Measurements from ENCODE around the gene DRAM1. TPM values are rescaled to one million over a fixed set of nuclear protein-coding genes. Genes with fewer than 3 reads are reported as not detected.

DRAM1 gene
- total and polyA plus RNA-seq, 2 of the 4 experiments (the other 2 are of a cell fraction), result 20.0 to 27.2 TPM

DNA sequence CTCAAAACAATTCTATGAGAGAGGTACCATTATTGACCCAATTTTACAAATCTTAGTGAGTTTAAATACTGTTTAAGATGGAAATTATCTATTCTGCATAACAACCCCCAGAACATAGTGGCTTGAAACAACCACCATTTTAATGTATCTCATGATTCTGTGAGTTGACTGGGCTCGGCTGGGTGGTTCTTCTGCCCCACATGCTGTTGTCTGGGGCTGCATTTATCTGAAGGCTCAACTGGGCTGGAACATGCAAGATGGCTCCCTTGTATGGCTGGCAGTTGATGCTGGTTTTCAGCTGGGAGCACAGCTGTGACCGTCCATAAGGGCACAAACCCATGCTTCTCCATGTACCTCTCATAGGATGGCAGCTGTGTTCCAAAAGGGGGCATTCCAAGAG, 82.2 kb downstream of the DRAM1 start:
- Histone ChIP-seq H4K8ac (ENCODE audit: low read depth in 2 of 2, low read length in 2 of 2) (no peak overlapping the region), H3K14ac (replicated peaks; ENCODE audit: low read depth, low read length) (no peak overlapping the region), H3K27ac (ENCODE audit: insufficient read depth, low read length) (no peak overlapping the region), H4K5ac (ENCODE audit: low read depth, low read length) (no peak overlapping the region), H4K91ac (ENCODE audit: insufficient read depth, low read depth, low read length) (no peak overlapping the region), H3K18ac (ENCODE audit: low read depth, low read length) (no peak overlapping the region), H3K4me1 (ENCODE audit: control insufficient read depth, insufficient read depth, low read length) (peaks cover 1% of the 10 kb centered on the region; the same call in 1 of the 2 replicates), H3K4me3 (ENCODE audit: insufficient read depth, low read depth, low read length) (no peak overlapping the region), H3K9me1 (ENCODE audit: insufficient read depth, low read length) (no peaks in the 10 kb centered on the region), H3K23ac (ENCODE audit: low read depth, low read length) (no peak overlapping the region), H2AFZ (replicated peaks; ENCODE audit: low read length, poor library complexity) (no peak overlapping the region), H2AK9ac (replicated peaks; ENCODE audit: low read depth, low read length, poor library complexity) (no peak overlapping the region), H3K27me3 (ENCODE audit: control insufficient read depth, insufficient read depth, low read length) (no peaks in the 10 kb centered on the region), H3K4me2 (ENCODE audit: low read depth, low read length) (no peak overlapping the region), H4K20me1 (ENCODE audit: insufficient read depth, low read length) (no peaks in the 10 kb centered on the region), H2BK120ac (ENCODE audit: low read depth, low read length) (no peak overlapping the region), H3K9ac (ENCODE audit: low read depth, low read length) (no peak overlapping the region), H3K56ac (ENCODE audit: extremely low read depth, insufficient read depth, low read length) (no peak overlapping the region), H2AK5ac (ENCODE audit: low read depth, low read length) (no peak overlapping the region), H2BK20ac (ENCODE audit: low read depth, low read length) (no peak overlapping the region), H3K79me1 (ENCODE audit: low read depth in 1 of 2, low read length in 2 of 2) (no peaks in the 10 kb centered on the region), H2BK5ac (ENCODE audit: low read depth, low read length, poor library complexity, severe bottlenecking) (no peak overlapping the region), H3K9me3 (ENCODE audit: control insufficient read depth, insufficient read depth, low read length) (0 out of 2 replicates have a peak, but pooled peaks cover 3% of the 10 kb centered on the region), H3K36me3 (ENCODE audit: control insufficient read depth, insufficient read depth, low read length) (no peaks in the 10 kb centered on the region), H3K4ac (ENCODE audit: low read depth, low read length) (no peak overlapping the region), H2BK15ac (ENCODE audit: low read depth, low read length) (no peak overlapping the region)
- CTCF ChIA-PET, result no interaction called here
- in situ Hi-C loops (cut with MboI; ENCODE audit: low sequenced_read_pairs) (loop anchor here (25.0 kb wide), 1 partner anchor 778 kb away; no protein-coding TSS in a partner anchor), intact Hi-C loops (cut with micrococcal nuclease) (no loop called here), dilution Hi-C loops (cut with HindIII; ENCODE audit: low sequenced_read_pairs, unreplicated experiment) (no loop called here)
- TF ChIP-seq MXI1 (IDR thresholded peaks at IDR 0.05; ENCODE audit: borderline replicate concordance, low read depth, low read length), result no peak
- TF ChIP-seq BHLHE40 (IDR thresholded peaks at IDR 0.05; ENCODE audit: low read depth, low read length), result no peak
- no peak for TF ChIP-seq CEBPB (IDR thresholded peaks at IDR 0.05; ENCODE audit: low read depth, low read length)
- no peak for TF ChIP-seq POLR2A (IDR thresholded peaks at IDR 0.05; ENCODE audit: low read depth, low read length)
- TF ChIP-seq, protein P1, sequence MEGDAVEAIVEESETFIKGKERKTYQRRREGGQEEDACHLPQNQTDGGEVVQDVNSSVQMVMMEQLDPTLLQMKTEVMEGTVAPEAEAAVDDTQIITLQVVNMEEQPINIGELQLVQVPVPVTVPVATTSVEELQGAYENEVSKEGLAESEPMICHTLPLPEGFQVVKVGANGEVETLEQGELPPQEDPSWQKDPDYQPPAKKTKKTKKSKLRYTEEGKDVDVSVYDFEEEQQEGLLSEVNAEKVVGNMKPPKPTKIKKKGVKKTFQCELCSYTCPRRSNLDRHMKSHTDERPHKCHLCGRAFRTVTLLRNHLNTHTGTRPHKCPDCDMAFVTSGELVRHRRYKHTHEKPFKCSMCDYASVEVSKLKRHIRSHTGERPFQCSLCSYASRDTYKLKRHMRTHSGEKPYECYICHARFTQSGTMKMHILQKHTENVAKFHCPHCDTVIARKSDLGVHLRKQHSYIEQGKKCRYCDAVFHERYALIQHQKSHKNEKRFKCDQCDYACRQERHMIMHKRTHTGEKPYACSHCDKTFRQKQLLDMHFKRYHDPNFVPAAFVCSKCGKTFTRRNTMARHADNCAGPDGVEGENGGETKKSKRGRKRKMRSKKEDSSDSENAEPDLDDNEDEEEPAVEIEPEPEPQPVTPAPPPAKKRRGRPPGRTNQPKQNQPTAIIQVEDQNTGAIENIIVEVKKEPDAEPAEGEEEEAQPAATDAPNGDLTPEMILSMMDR (conservative IDR thresholded peaks at IDR 0.05; ENCODE audit: low read depth, low read length), result no peak
- TF ChIP-seq RFX5 (IDR thresholded peaks at IDR 0.05; ENCODE audit: low read depth, low read length), result no peak
- no peak for TF ChIP-seq NFE2L2 (IDR thresholded peaks at IDR 0.05; ENCODE audit: low read depth, low read length)
- TF ChIP-seq RAD21 (IDR thresholded peaks at IDR 0.05; ENCODE audit: low read length), result no peak
- TF ChIP-seq, protein P2, sequence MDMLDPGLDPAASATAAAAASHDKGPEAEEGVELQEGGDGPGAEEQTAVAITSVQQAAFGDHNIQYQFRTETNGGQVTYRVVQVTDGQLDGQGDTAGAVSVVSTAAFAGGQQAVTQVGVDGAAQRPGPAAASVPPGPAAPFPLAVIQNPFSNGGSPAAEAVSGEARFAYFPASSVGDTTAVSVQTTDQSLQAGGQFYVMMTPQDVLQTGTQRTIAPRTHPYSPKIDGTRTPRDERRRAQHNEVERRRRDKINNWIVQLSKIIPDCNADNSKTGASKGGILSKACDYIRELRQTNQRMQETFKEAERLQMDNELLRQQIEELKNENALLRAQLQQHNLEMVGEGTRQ (IDR thresholded peaks at IDR 0.05; ENCODE audit: low read depth, low read length), result no peak
- TF ChIP-seq MAFK (IDR thresholded peaks at IDR 0.05; ENCODE audit: low read depth, low read length), result no peak
- TF ChIP-seq MAZ (IDR thresholded peaks at IDR 0.05; ENCODE audit: borderline replicate concordance, low read depth, low read length), result no peak
- ATAC-seq (ENCODE audit: low read depth) (no peak), DNase-seq (no peak)
- no CpG with 5 or more reads among the region's 2 CpGs for WGBS, 2 experiments (ENCODE audit: extremely low coverage in 2 of 2, insufficient read length in 1 of 2)
- no TSS peak for BruUV-seq (replicated peaks)
- POLR2A ChIA-PET (ENCODE audit: unreplicated experiment), result no interaction called here

All from IMR-90 (cell line).